GM23338 (cell line): Measurements from ENCODE around the gene DTNB. TPM values are rescaled to one million over a fixed set of nuclear protein-coding genes. Genes with fewer than 3 reads are reported as not detected.

Source experiments
- ATAC-seq: fragments of 200-7000 bp; cut with Tn5 transposase; 3 replicates; pipeline ENCODE4 v1.9.1; 2020
- DNase-seq: peaks from one replicate; pipeline ENCODE4 v3.0.0-alpha.2; 2015; ENCODE audit warnings: low spot score
- H2AFZ ChIP-seq: fragments of 200-600 bp; sonication (generic); 2 replicates; pipeline ENCODE4 v1.8.0; 2016; ENCODE audit warnings: antibody characterized with exemption, mild to moderate bottlenecking, moderate library complexity
- H3F3A ChIP-seq: fragments of 200-600 bp; sonication (generic); replicated peaks from 2 replicates; pipeline ENCODE4 v1.8.0; 2017; ENCODE audit warnings: antibody characterized with exemption, mixed run types, low read depth
- H3K27ac ChIP-seq: fragments of 200-600 bp; sonication (generic); 2 replicates; pipeline ENCODE4 v1.6.1; 2016; ENCODE audit warnings: low read depth
- H3K27me3 ChIP-seq: fragments of 200-600 bp; sonication (generic); 2 replicates; pipeline ENCODE4 v1.8.0; 2016; ENCODE audit warnings: mild to moderate bottlenecking, mixed run types, moderate library complexity; ENCODE audit not compliant: insufficient read depth
- H3K36me3 ChIP-seq: fragments of 200-600 bp; sonication (generic); 2 replicates; pipeline ENCODE4 v1.8.0; 2016; ENCODE audit warnings: mild to moderate bottlenecking; ENCODE audit not compliant: insufficient read depth
- H3K4me1 ChIP-seq: fragments of 200-600 bp; sonication (generic); 2 replicates; pipeline ENCODE4 v1.8.0; 2016; ENCODE audit warnings: mild to moderate bottlenecking, moderate library complexity; ENCODE audit not compliant: insufficient read depth
- H3K4me2 ChIP-seq: fragments of 200-600 bp; sonication (generic); 2 replicates; pipeline ENCODE4 v1.7.1; 2017; ENCODE audit warnings: mixed run types
- H3K4me3 ChIP-seq: fragments of 200-600 bp; sonication (generic); 2 replicates; pipeline ENCODE4 v1.6.1; 2016; ENCODE audit warnings: mixed run types
- H3K79me2 ChIP-seq: fragments of 200-600 bp; sonication (generic); replicated peaks from 2 replicates; pipeline ENCODE4 v1.8.0; 2017; ENCODE audit warnings: mild to moderate bottlenecking; ENCODE audit not compliant: insufficient read depth
- H3K9me2 ChIP-seq: fragments of 200-600 bp; sonication (generic); 2 replicates; pipeline ENCODE4 v1.8.0; 2017; ENCODE audit not compliant: insufficient read depth
- H4K20me1 ChIP-seq: fragments of 200-600 bp; sonication (generic); replicated peaks from 2 replicates; pipeline ENCODE4 v1.8.0; 2017; ENCODE audit warnings: mild to moderate bottlenecking; ENCODE audit not compliant: insufficient read depth
- H3K27ac Mint-ChIP-seq: 2 replicates; pipeline ENCODE4 v1.8.0; 2020; ENCODE audit warnings: inconsistent platforms, mild to moderate bottlenecking, moderate library complexity, mixed read lengths
- H3K27me3 Mint-ChIP-seq: 3 replicates; pipeline ENCODE4 v1.8.0; 2022; ENCODE audit warnings: low read depth, mild to moderate bottlenecking, moderate library complexity, mixed read lengths, inconsistent platforms; ENCODE audit not compliant: insufficient read depth, poor library complexity
- H3K36me3 Mint-ChIP-seq: 3 replicates; pipeline ENCODE4 v1.8.0; 2021; ENCODE audit warnings: low read depth, mild to moderate bottlenecking, inconsistent platforms, moderate library complexity, mixed read lengths
- H3K4me1 Mint-ChIP-seq: 3 replicates; pipeline ENCODE4 v1.8.0; 2020; ENCODE audit warnings: mild to moderate bottlenecking, inconsistent platforms, mixed read lengths
- H3K4me3 Mint-ChIP-seq: 3 replicates; pipeline ENCODE4 v1.8.0; 2021; ENCODE audit warnings: moderate library complexity, mild to moderate bottlenecking, inconsistent platforms, mixed read lengths
- H3K9me3 Mint-ChIP-seq: 3 replicates; pipeline ENCODE4 v1.8.0; 2020; ENCODE audit warnings: moderate library complexity, mild to moderate bottlenecking, inconsistent platforms, mixed read lengths
- CREB1 ChIP-seq: fragments of 250-450 bp; sonication (Bioruptor Pico); IDR thresholded peaks from 2 replicates; pipeline ENCODE4 v1.5.0; 2020; ENCODE audit warnings: low read depth, mild to moderate bottlenecking, moderate library complexity
- CTCF ChIP-seq, 2 experiments: fragments of 200-600 bp in 1 of 2; sonication (generic) in 1 of 2; conservative IDR thresholded peaks; 2 replicates each; pipeline versions ENCODE4 v1.5.1 to v1.6.1; 2016 to 2017; ENCODE audit warnings: antibody characterized with exemption in 2 of 2, low read depth in 2 of 2, mild to moderate bottlenecking in 2 of 2, moderate library complexity in 1 of 2
- ETS1 ChIP-seq: IDR thresholded peaks from 2 replicates; pipeline ENCODE4 v1.6.1; 2016; ENCODE audit warnings: antibody characterized with exemption
- EZH2 ChIP-seq: fragments of 200-600 bp; sonication (generic); IDR thresholded peaks from one replicate; pipeline ENCODE4 v1.8.0; 2017; ENCODE audit warnings: antibody characterized with exemption, mild to moderate bottlenecking, low read depth; ENCODE audit not compliant: unreplicated experiment
- EZH2phosphoT487 ChIP-seq: fragments of 200-600 bp; sonication (generic); IDR thresholded peaks from one replicate; pipeline ENCODE4 v1.8.1; 2018; ENCODE audit warnings: antibody characterized with exemption; ENCODE audit not compliant: unreplicated experiment
- JUNB ChIP-seq: IDR thresholded peaks from one replicate; pipeline ENCODE4 v1.6.1; 2016; ENCODE audit warnings: antibody characterized with exemption; ENCODE audit not compliant: unreplicated experiment
- NANOG ChIP-seq: IDR thresholded peaks from 2 replicates; pipeline ENCODE4 v1.6.1; 2016; ENCODE audit warnings: antibody characterized with exemption, borderline replicate concordance
- POLR2AphosphoS5 ChIP-seq: IDR thresholded peaks from 2 replicates; pipeline ENCODE4 v1.6.1; 2016; ENCODE audit warnings: antibody characterized with exemption, low read depth
- REST ChIP-seq: IDR thresholded peaks from one replicate; pipeline ENCODE4 v1.6.1; 2018; ENCODE audit warnings: antibody characterized with exemption; ENCODE audit not compliant: unreplicated experiment
- STAT1 ChIP-seq: IDR thresholded peaks from one replicate; pipeline ENCODE4 v1.6.1; 2016; ENCODE audit warnings: antibody characterized with exemption; ENCODE audit not compliant: unreplicated experiment
- ZNF114 ChIP-seq: fragments of 250-450 bp; sonication (Bioruptor Pico); IDR thresholded peaks from 2 replicates; pipeline ENCODE4 v1.5.0; 2020; ENCODE audit warnings: mild to moderate bottlenecking, moderate library complexity
- ZNF331 ChIP-seq: fragments of 250-450 bp; sonication (Bioruptor Pico); IDR thresholded peaks from 2 replicates; pipeline ENCODE4 v1.5.0; 2020; ENCODE audit warnings: low read depth, mild to moderate bottlenecking, moderate library complexity
- ZNF462 ChIP-seq: fragments of 250-450 bp; sonication (Bioruptor Pico); IDR thresholded peaks from 2 replicates; pipeline ENCODE4 v1.5.0; 2020; ENCODE audit warnings: mild to moderate bottlenecking, moderate library complexity
- polyA plus RNA-seq: library from polyadenylated mRNA; unstranded; fragments of >200 nt; fragmentation: Nextera tagmentation; extraction: Ambion mirVana; gene quantifications from 2 replicates; pipeline ENCODE4 v1.2.1, GENCODE V29; 2016
- total RNA-seq: library from RNA; depleted of rRNA; stranded (reverse); fragments of >200 nt; shearing (Covaris generic); gene quantifications from 2 replicates; pipeline ENCODE4 v1.2.3, GENCODE V29; 2014

The DTNB gene
- total and polyA plus RNA-seq, 2 experiments from 2014 or later: 22.1 to 29.4 TPM

- Histone ChIP-seq H3K79me2 (no peaks in the 10 kb centered on the region), H3K9me2 (no peaks in the 10 kb centered on the region), H3F3A (no peaks in the 10 kb centered on the region), H3K4me3 (no peak overlapping the region), H3K36me3 (no peaks in the 10 kb centered on the region), H3K4me1 (no peaks in the 10 kb centered on the region), H3K27me3 (no peaks in the 10 kb centered on the region), H3K27ac (no peak overlapping the region), H4K20me1 (no peaks in the 10 kb centered on the region; the same call in 1 of the 2 replicates), H3K4me2 (no peak overlapping the region), H2AFZ (no peak overlapping the region)
- ATAC-seq: no peak
- no peak overlapping the region for H3K4me3 Mint-ChIP-seq
- peaks cover 2% of the 10 kb centered on the region; the same call in 1 of the 3 replicates for H3K4me1 Mint-ChIP-seq
- DNase-seq: no peak
- H3K36me3 Mint-ChIP-seq: no peaks in the 10 kb centered on the region
- no peaks in the 10 kb centered on the region for H3K9me3 Mint-ChIP-seq
- peaks cover 8% of the 10 kb centered on the region for H3K27me3 Mint-ChIP-seq
- TF ChIP-seq CREB1 (no peak), POLR2AphosphoS5 (no peak), CTCF (conservative IDR thresholded peaks at IDR 0.05; ENCODE audit: low read depth in 2 of 2) (no peak), REST (no peak), EZH2 (no peak), STAT1 (no peak), JUNB (no peak), ZNF331 (no peak), ETS1 (no peak), EZH2phosphoT487 (no peak), ZNF114 (CRISPR knock-in tag) (no peak), ZNF462 (CRISPR knock-in tag) (no peak), NANOG (no peak)
- H3K27ac Mint-ChIP-seq: no peak overlapping the region
Measured at GRCh38 chr2:25521126-25521525, 152.3 kb downstream of the DTNB start.
